A549 (cell line): Measurements from ENCODE around the gene SCRN1.

ENCODE experiments used
- BHLHE40 ChIP-seq: IDR thresholded peaks from 2 replicates; pipeline ENCODE4 v1.6.1; 2012; ENCODE audit warnings: low read depth, low read length, inconsistent platforms
- GATA3 ChIP-seq: IDR thresholded peaks from 2 replicates; pipeline ENCODE4 v1.6.1; 2012; ENCODE audit warnings: borderline replicate concordance
- JUN ChIP-seq, 2 experiments: fragments of >200 bp; sonication (Bioruptor Twin); formaldehyde crosslinking; IDR thresholded peaks; 2 replicates in 1 of 2; 3 replicates in 1 of 2; pipeline ENCODE4 v1.6.1; 2016 to 2017
- KDM1A ChIP-seq: fragments of 200-600 bp; sonication (generic); IDR thresholded peaks from 2 replicates; pipeline ENCODE4 v1.6.1; 2016; ENCODE audit warnings: low read depth, mild to moderate bottlenecking
- POLR2A ChIP-seq: IDR thresholded peaks from 2 replicates; pipeline ENCODE4 v1.6.1; 2012; ENCODE audit warnings: mild to moderate bottlenecking, low read length
- ZNF302 ChIP-seq: fragments of 250-450 bp; sonication (Bioruptor Pico); IDR thresholded peaks from 2 replicates; pipeline ENCODE4 v1.9.0; 2021; ENCODE audit warnings: inconsistent platforms, mild to moderate bottlenecking, moderate library complexity
- TF ChIP-seq, protein P1 (sequence below): fragments of 450-650 bp; IDR thresholded peaks from 2 replicates; pipeline ENCODE4 v1.6.1; 2014; ENCODE audit warnings: antibody characterized with exemption
- TF ChIP-seq, protein P2 (sequence below): fragments of >200 bp; sonication (Bioruptor Twin); formaldehyde crosslinking; IDR thresholded peaks from 3 replicates; pipeline ENCODE4 v1.5.1; 2016

DNA sequence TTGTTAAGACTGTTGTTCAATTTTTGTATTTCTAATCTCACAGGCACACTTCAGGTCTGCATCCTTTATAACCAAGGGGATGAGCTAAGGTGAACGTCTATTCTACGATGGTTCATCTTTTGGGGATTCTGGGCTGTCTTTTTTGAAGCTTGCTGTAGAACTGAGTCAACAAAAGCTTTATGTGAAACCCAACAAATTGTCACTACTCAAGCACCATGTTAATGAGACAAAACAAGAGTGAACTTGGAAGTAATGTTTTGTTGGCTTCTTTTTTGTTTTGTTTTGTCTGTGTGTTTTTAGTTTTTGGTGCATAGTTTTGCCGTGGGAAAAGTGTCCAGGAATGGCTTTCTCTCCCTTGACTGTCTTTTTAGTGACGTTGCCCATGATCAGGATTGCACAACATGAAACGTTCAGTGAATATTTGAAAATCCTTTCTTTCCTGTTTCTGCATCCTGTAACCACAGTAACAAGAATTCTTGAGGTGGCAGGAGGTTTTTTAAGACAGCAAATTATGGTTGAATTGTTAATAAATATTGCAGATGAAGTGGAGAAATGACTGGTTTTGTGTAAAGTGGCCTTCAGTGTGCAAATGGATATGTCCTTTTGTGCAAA, 117.7 kb downstream of the SCRN1 start:
- TF ChIP-seq, protein P1, sequence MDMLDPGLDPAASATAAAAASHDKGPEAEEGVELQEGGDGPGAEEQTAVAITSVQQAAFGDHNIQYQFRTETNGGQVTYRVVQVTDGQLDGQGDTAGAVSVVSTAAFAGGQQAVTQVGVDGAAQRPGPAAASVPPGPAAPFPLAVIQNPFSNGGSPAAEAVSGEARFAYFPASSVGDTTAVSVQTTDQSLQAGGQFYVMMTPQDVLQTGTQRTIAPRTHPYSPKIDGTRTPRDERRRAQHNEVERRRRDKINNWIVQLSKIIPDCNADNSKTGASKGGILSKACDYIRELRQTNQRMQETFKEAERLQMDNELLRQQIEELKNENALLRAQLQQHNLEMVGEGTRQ = no peak
- TF ChIP-seq, protein P2, sequence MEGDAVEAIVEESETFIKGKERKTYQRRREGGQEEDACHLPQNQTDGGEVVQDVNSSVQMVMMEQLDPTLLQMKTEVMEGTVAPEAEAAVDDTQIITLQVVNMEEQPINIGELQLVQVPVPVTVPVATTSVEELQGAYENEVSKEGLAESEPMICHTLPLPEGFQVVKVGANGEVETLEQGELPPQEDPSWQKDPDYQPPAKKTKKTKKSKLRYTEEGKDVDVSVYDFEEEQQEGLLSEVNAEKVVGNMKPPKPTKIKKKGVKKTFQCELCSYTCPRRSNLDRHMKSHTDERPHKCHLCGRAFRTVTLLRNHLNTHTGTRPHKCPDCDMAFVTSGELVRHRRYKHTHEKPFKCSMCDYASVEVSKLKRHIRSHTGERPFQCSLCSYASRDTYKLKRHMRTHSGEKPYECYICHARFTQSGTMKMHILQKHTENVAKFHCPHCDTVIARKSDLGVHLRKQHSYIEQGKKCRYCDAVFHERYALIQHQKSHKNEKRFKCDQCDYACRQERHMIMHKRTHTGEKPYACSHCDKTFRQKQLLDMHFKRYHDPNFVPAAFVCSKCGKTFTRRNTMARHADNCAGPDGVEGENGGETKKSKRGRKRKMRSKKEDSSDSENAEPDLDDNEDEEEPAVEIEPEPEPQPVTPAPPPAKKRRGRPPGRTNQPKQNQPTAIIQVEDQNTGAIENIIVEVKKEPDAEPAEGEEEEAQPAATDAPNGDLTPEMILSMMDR = no peak
- TF ChIP-seq ZNF302 (CRISPR knock-in tag) = no peak
- TF ChIP-seq KDM1A = no peak
- no peak for TF ChIP-seq JUN (IDR thresholded peaks at IDR 0.05)
- no peak for TF ChIP-seq GATA3
- TF ChIP-seq BHLHE40 = no peak
- TF ChIP-seq POLR2A = no peak
